ENCODE measurements around the gene GNAQ. TPM values are rescaled to one million over a fixed set of nuclear protein-coding genes. Genes with fewer than 3 reads are reported as not detected.

The GNAQ gene
- polyA plus RNA-seq, 1 experiment = 21.4 TPM

- Histone ChIP-seq H3K4me3 (ENCODE audit: low read depth, low read length) (no peak overlapping the region), H3K36me3 (ENCODE audit: control insufficient read depth, insufficient read depth, low read length) (no peaks in the 10 kb centered on the region), H3K27me3 (ENCODE audit: control insufficient read depth, insufficient read depth, low read length) (no peaks in the 10 kb centered on the region)
- ChIA-PET CTCF (interaction anchor here (0.9 to 3.2 kb wide), 7 partner anchors 11 to 316 kb away, joined by 3 to 29 read pairs (median 4); no protein-coding TSS in a partner anchor), POLR2A (interaction anchor here (0.6 kb wide), 1 partner anchor 118 kb away, joined by 3 read pairs; no protein-coding TSS in a partner anchor)
- TF ChIP-seq, protein P1, sequence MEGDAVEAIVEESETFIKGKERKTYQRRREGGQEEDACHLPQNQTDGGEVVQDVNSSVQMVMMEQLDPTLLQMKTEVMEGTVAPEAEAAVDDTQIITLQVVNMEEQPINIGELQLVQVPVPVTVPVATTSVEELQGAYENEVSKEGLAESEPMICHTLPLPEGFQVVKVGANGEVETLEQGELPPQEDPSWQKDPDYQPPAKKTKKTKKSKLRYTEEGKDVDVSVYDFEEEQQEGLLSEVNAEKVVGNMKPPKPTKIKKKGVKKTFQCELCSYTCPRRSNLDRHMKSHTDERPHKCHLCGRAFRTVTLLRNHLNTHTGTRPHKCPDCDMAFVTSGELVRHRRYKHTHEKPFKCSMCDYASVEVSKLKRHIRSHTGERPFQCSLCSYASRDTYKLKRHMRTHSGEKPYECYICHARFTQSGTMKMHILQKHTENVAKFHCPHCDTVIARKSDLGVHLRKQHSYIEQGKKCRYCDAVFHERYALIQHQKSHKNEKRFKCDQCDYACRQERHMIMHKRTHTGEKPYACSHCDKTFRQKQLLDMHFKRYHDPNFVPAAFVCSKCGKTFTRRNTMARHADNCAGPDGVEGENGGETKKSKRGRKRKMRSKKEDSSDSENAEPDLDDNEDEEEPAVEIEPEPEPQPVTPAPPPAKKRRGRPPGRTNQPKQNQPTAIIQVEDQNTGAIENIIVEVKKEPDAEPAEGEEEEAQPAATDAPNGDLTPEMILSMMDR (IDR thresholded peaks at IDR 0.05; ENCODE audit: insufficient read depth, low read depth, low read length) = no peak
- DNase-seq (ENCODE audit: low read depth) = no peak
Measured at GRCh38 chr9:77750284-77750683, 281.3 kb downstream of the GNAQ start.

GRCh38 chr9:77748214-77748772 is 283.3 kb downstream of the GNAQ start:
- ChIA-PET POLR2A (no interaction called here), CTCF (interaction anchor here (0.7 to 3.4 kb wide), 7 partner anchors 14 to 597 kb away, joined by 3 to 13 read pairs (median 3); no protein-coding TSS in a partner anchor)
- TF ChIP-seq, protein P1 (IDR thresholded peaks at IDR 0.05; ENCODE audit: insufficient read depth, low read depth, low read length) = no peak
- no peak overlapping the region for H3K4me3 ChIP-seq (ENCODE audit: low read depth, low read length)
- no peak for DNase-seq (ENCODE audit: low read depth)
- H3K27me3 ChIP-seq (ENCODE audit: control insufficient read depth, insufficient read depth, low read length) = no peaks in the 10 kb centered on the region
- H3K36me3 ChIP-seq (ENCODE audit: control insufficient read depth, insufficient read depth, low read length) = no peaks in the 10 kb centered on the region

DNA sequence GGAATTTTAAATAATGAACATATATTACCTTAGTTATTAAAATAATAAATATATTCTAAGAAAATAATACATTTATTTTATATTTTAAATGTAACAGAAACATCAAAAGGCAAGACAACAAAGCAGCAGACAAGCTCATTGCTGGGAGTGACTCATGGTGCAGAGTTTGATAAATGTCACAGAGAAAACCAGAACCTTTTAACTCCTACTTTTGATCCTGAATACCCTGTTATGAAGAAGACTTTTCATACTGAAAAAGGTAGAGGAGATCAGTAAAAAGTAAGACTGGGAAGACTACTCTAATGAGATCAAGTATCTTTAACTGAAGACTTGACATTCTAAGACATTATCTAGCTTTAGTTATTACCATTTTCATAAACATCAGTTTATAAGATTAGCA is 284.4 kb downstream of the GNAQ start:
- POLR2A ChIA-PET = no interaction called here
- DNase-seq (ENCODE audit: low read depth) = no peak
- CTCF ChIA-PET = interaction anchor here (0.9 to 3.4 kb wide), 3 partner anchors 77 to 290 kb away, joined by 3 to 13 read pairs (median 4); no protein-coding TSS in a partner anchor
- TF ChIP-seq, protein P1 (IDR thresholded peaks at IDR 0.05; ENCODE audit: insufficient read depth, low read depth, low read length) = no peak
- no peaks in the 10 kb centered on the region for H3K27me3 ChIP-seq (ENCODE audit: control insufficient read depth, insufficient read depth, low read length)
- no peak overlapping the region for H3K4me3 ChIP-seq (ENCODE audit: low read depth, low read length)
- no peaks in the 10 kb centered on the region for H3K36me3 ChIP-seq (ENCODE audit: control insufficient read depth, insufficient read depth, low read length)

GRCh38 chr9:77744841-77745430 is 286.7 kb downstream of the GNAQ start:
- H3K27me3 ChIP-seq (ENCODE audit: control insufficient read depth, insufficient read depth, low read length) = no peaks in the 10 kb centered on the region
- POLR2A ChIA-PET = no interaction called here
- no peak overlapping the region for H3K4me3 ChIP-seq (ENCODE audit: low read depth, low read length)
- no peak for DNase-seq (ENCODE audit: low read depth)
- CTCF ChIA-PET = interaction anchor here (0.7 kb wide), 1 partner anchor 15 kb away, joined by 4 read pairs; no protein-coding TSS in a partner anchor
- no peaks in the 10 kb centered on the region for H3K36me3 ChIP-seq (ENCODE audit: control insufficient read depth, insufficient read depth, low read length)
- TF ChIP-seq, protein P1 (IDR thresholded peaks at IDR 0.05; ENCODE audit: insufficient read depth, low read depth, low read length) = no peak

DNA sequence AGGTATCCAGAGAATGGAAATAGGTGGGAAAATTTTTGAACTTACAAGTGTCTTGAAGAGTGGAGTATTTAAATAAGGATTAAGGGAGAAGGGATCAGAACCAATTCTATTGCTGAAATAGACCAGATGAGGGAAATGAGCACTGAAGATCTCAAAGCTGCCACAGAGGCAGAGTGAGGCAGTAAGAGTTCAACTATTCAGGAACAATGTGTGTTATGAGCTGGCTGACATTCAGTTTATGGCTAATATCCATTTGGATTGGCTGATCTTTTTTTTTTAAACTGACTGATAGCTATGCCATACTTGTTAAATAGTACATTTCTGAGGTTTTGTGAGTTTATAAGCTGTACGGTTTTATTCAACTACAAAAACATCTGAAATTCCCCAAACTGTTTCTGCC is 288.2 kb downstream of the GNAQ start:
- CTCF ChIA-PET = interaction anchor here (1.0 kb wide), 1 partner anchor 80 kb away, joined by 3 read pairs; no protein-coding TSS in a partner anchor

More for the DNA sequence above, 288.2 kb downstream of the GNAQ start:
- TF ChIP-seq, protein P1 (IDR thresholded peaks at IDR 0.05; ENCODE audit: insufficient read depth, low read depth, low read length) = no peak
- Histone ChIP-seq H3K27me3 (ENCODE audit: control insufficient read depth, insufficient read depth, low read length) (no peaks in the 10 kb centered on the region), H3K36me3 (ENCODE audit: control insufficient read depth, insufficient read depth, low read length) (no peaks in the 10 kb centered on the region), H3K4me3 (ENCODE audit: low read depth, low read length) (no peak overlapping the region)
- POLR2A ChIA-PET = no interaction called here
- DNase-seq (ENCODE audit: low read depth) = no peak

All from BJ (cell line).